IPS DF 6.9 (cell line): ENCODE measurements around the gene PRELID2.

Experiments used
- DNase-seq: peaks from one replicate; pipeline ENCODE4 v3.0.0-alpha.2; 2013; ENCODE audit warnings: low read depth, low spot score
- H3K27ac ChIP-seq: one replicate; pipeline ENCODE4 v1.5.1; 2013; ENCODE audit warnings: low read length, control low read depth
- H3K27me3 ChIP-seq: 2 replicates; pipeline ENCODE4 v1.6.1; 2013; ENCODE audit warnings: mild to moderate bottlenecking, low read length; ENCODE audit not compliant: control insufficient read depth, insufficient read depth
- H3K36me3 ChIP-seq: 2 replicates; pipeline ENCODE4 v1.6.1; 2013; ENCODE audit warnings: low read length; ENCODE audit not compliant: control insufficient read depth, insufficient read depth
- H3K4me1 ChIP-seq: 2 replicates; pipeline ENCODE4 v1.6.1; 2013; ENCODE audit warnings: low read length; ENCODE audit not compliant: control insufficient read depth, insufficient read depth
- H3K4me3 ChIP-seq: 2 replicates; pipeline ENCODE4 v1.5.1; 2013; ENCODE audit warnings: mild to moderate bottlenecking, low read length
- H3K9me3 ChIP-seq: 2 replicates; pipeline ENCODE4 v1.6.1; 2013; ENCODE audit warnings: low read length, inconsistent platforms; ENCODE audit not compliant: control insufficient read depth, insufficient read depth
- WGBS: extraction: QIAGEN DNeasy Blood & Tissue Kit; methylation state at CpG from one replicate; pipeline ENCODE4 v1.1.7; 2013; ENCODE audit warnings: mixed read lengths, missing lambda C conversion rate; ENCODE audit not compliant: insufficient read length, insufficient coverage; 5-methylcytosine and 5-hydroxymethylcytosine counted together

PRELID2 gene

DNA sequence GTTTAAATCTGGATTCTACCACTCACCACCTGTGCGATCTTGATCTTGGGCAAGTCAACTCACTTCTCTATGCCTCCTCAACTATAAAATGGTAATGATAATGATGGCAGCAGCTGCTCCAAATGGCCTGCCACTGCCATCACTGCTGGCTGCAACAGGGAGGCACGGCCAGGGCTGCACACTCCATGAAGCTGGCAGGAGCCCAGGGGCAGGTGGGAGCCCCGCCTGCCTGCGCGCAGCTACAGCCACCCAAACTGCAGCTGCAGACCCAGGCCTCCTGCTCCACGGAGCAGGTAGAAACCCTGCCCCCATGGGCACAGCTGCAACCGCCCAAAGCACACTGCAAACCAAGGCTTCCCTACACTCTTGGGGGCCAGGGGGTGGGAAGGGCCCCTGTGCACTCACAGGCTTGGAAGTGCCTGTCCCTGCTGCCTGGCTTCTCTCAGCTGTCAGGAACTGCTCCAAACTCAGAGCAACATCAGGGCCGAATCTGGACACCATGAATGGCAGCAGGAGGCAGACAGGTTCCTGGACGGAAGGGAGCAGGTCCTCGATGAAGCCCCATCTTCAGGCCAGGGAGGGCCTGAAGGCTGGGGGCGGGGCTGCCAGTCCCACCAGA is 57.6 kb downstream of the PRELID2 start:
- Histone ChIP-seq H3K36me3 (no peaks in the 10 kb centered on the region), H3K27ac (no peak overlapping the region), H3K4me1 (no peaks in the 10 kb centered on the region), H3K9me3 (no peaks in the 10 kb centered on the region), H3K4me3 (no peak overlapping the region), H3K27me3 (no peaks in the 10 kb centered on the region)
- WGBS, result no CpG with 5 or more reads among the region's 11 CpGs
- DNase-seq, result no peak

DNA sequence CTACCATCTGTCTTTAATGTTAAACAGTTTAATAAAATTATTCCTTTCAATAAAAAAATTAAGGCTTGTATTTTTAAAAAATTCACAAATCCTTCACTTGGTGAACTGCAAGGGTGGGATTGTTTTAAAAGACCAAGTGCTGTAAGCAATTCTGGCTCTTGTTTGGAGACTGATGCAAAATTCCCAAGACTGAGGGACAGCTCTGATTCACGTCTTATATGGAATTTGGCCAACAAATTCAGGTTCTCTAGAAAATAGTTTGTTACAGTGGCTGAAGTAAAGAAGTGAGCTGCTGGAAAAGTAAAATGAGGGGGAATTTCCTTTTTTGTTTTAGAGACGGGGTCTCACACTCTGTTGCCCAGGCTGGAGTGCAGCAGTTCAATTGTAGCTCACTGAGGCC is 58.3 kb downstream of the PRELID2 start:
- Histone ChIP-seq H3K27me3 (no peaks in the 10 kb centered on the region), H3K9me3 (no peaks in the 10 kb centered on the region), H3K36me3 (no peaks in the 10 kb centered on the region), H3K4me1 (no peaks in the 10 kb centered on the region), H3K27ac (no peak overlapping the region), H3K4me3 (no peak overlapping the region)
- no peak for DNase-seq
- WGBS, result no CpG with 5 or more reads among the region's 2 CpGs

DNA sequence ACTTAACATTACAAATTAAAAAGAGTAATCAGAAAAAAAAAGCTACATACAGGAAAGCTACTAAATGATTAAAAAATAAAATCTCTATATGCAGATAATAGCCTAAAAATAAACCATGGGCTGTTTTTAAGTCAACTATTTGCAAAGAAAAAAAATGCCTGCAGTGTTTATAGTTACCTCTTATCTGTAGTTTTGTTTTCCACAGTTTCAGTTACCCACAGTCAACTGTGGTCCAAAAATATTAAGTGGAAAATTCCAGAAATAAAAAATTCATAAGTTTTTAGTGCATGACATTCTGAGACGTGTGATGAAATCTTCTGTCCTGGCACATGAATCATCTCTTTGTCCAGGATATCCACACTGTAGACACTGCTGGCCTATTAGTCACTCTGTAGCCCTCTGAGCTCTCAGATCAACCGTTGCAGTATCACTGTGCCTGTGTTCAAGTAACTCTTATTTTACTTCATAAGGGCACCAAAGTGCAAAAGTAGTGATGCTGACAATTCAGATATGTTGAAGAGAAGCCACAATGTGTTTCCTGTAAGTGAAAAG is 59.2 kb downstream of the PRELID2 start:
- no peak overlapping the region for H3K27ac ChIP-seq
- no peaks in the 10 kb centered on the region for H3K36me3 ChIP-seq
- DNase-seq, result no peak
- H3K9me3 ChIP-seq, result no peaks in the 10 kb centered on the region
- WGBS, result no CpG with 5 or more reads among the region's 2 CpGs
- H3K27me3 ChIP-seq, result no peaks in the 10 kb centered on the region
- H3K4me1 ChIP-seq, result no peaks in the 10 kb centered on the region
- H3K4me3 ChIP-seq, result no peak overlapping the region

DNA sequence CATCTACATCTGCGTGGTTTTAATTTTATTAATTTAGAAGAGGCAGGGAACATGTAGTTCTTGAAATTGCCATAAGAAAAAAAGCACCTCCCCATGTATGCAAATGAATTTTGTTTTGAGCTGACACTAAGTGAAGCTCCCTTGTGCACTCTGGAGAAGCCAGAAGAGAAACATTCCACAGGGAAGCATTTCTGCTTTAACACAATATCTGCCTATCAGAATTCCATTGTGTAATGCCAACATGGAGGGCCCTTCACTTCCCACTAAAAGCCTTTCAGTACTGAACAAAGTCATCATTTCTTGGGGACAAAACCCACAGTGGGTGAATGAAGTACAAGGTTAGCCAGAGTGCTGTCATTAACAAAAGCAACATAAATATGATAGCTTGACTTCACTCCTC is 59.7 kb downstream of the PRELID2 start:
- DNase-seq, result no peak
- Histone ChIP-seq H3K27ac (no peak overlapping the region), H3K27me3 (no peaks in the 10 kb centered on the region), H3K4me1 (no peaks in the 10 kb centered on the region), H3K4me3 (no peak overlapping the region), H3K9me3 (no peaks in the 10 kb centered on the region), H3K36me3 (no peaks in the 10 kb centered on the region)
- WGBS, result 100% methylated on average over 1 of the region's 1 CpG

DNA sequence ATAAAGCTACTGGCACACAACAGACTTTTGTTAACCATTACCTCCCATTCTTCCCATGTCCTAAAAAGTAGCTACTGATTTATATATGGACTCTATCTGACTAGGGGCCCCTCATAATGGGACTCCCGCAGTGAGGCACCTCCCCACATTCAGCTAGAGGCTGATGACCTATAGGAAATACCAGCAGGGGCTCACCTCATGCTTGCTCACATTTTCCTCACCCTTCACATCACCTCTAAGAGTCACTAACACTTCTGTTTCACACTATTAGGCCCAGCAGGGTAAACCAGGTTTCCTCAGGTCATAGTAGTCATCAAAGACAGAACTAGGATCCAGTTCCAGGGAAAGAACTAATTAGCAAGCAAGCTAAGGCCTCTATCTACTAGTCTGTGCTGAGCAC is 60.7 kb downstream of the PRELID2 start:
- Histone ChIP-seq H3K9me3 (no peaks in the 10 kb centered on the region), H3K36me3 (no peaks in the 10 kb centered on the region), H3K27ac (no peak overlapping the region), H3K4me1 (no peaks in the 10 kb centered on the region), H3K27me3 (no peaks in the 10 kb centered on the region), H3K4me3 (no peak overlapping the region)
- no CpG with 5 or more reads among the region's 1 CpG for WGBS
- DNase-seq, result no peak

DNA sequence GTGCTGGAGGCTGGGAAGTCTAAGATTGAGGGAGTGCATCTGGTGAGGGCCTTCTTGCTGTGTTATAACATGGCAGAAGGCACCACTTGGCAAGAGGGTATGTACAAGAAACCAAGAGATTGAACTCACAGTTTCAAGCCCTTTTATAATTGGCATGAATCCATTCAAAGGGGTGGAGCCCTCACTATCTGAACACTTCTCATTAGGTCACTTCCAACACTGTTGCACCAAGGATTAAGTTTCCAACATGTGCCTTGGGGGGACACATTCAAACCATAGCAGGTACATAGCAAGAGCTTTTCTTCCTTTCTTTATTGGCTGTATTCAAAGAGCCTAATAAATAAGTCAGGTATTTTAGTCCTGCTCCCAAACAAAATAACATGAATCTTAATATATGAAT is 62.7 kb downstream of the PRELID2 start:
- no peaks in the 10 kb centered on the region for H3K36me3 ChIP-seq
- no peaks in the 10 kb centered on the region for H3K9me3 ChIP-seq
- DNase-seq, result no peak

DNA sequence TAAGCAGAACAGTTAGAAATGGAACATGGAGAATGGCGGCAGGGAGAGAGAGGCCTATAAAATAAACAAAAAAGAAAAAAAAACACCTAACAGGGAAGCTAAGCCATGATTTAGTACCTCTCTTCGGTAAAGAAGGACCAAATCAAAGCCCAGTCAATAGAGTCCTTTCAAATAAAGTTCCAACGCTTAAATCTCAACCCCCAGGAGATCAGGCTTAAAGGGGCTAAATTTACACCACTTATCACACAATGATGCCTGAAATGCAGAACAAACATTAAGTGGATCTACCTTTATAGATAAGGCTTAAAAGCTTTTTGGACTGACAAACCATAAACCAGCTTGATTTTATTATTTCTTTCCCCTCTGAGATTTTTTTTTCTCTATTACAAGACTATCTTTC is 66.3 kb downstream of the PRELID2 start:
- no peaks in the 10 kb centered on the region for H3K4me1 ChIP-seq
- no CpG with 5 or more reads among the region's 3 CpGs for WGBS
- DNase-seq, result no peak
- no peak overlapping the region for H3K4me3 ChIP-seq
- H3K9me3 ChIP-seq, result no peaks in the 10 kb centered on the region
- H3K27ac ChIP-seq, result no peak overlapping the region
- no peaks in the 10 kb centered on the region for H3K27me3 ChIP-seq
- no peaks in the 10 kb centered on the region for H3K36me3 ChIP-seq

More for the DNA sequence above, 62.7 kb downstream of the PRELID2 start:
- H3K27ac ChIP-seq, result no peak overlapping the region
- H3K4me1 ChIP-seq, result no peaks in the 10 kb centered on the region
- no peaks in the 10 kb centered on the region for H3K27me3 ChIP-seq
- H3K4me3 ChIP-seq, result no peak overlapping the region

DNA sequence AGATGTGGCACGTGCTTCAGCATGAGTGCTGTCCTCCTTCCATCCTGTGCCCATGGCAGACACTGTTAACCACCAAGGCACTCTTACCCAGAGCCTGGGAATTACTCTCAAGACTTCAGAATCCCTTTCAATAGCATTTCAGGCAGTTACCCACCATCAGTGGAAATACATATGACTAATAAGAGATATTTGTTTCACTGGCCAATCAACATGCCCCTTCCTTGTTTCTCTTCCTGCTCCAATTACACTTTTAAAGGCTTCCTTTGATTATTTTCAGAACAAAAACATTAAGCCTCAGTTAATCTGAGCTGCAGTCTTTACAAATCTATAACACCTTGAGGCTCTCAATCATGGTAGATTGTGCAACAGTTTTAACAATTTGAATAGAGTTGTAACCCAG is 70.8 kb downstream of the PRELID2 start:
- no peaks in the 10 kb centered on the region for H3K9me3 ChIP-seq

DNA sequence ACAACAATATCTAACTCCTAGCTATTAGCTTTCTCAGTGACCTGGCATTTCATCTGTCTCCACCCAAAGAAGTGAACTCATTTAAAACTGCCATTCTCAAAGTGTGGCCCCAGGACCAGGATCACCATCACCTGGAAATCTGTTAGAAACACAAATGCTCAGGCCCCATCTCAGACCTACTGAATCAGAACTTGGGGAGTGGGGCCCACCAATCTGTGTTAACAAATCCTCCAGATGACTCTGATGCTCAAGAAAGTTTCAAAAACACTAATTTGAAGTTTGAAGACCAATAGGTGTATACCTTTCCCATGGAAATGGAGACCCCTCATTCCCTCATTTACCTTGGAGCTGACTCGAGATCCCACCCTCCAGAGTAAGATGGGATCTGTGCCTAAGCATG is 72.3 kb downstream of the PRELID2 start:
- WGBS, result no CpG with 5 or more reads among the region's 1 CpG
- no peaks in the 10 kb centered on the region for H3K4me1 ChIP-seq
- no peak overlapping the region for H3K27ac ChIP-seq
- H3K36me3 ChIP-seq, result no peaks in the 10 kb centered on the region
- DNase-seq, result no peak
- no peak overlapping the region for H3K4me3 ChIP-seq
- H3K9me3 ChIP-seq, result no peaks in the 10 kb centered on the region
- no peaks in the 10 kb centered on the region for H3K27me3 ChIP-seq

More for the DNA sequence above, 70.8 kb downstream of the PRELID2 start:
- H3K36me3 ChIP-seq, result no peaks in the 10 kb centered on the region
- no peak overlapping the region for H3K4me3 ChIP-seq
- no CpG with 5 or more reads among the region's 1 CpG for WGBS
- DNase-seq, result no peak
- H3K27me3 ChIP-seq, result no peaks in the 10 kb centered on the region
- H3K27ac ChIP-seq, result no peak overlapping the region
- H3K4me1 ChIP-seq, result no peaks in the 10 kb centered on the region

DNA sequence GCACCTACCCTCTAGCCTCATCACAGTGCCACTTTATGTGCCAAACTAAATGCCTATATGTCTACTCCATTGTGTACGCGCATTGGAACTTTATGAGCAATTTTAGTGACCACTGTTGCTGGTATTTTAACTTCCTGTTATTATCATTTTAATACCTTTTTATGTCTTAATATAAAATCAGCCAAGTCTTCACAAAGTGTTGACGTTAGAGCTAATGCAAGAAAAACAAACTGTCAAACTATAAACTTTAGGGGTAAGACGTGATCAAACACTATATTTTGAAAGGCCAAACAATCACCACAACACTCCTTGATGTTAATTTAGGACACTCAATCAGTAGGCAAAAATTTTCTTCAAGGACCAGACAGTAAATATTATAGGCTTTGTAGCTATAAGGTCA is 73.9 kb downstream of the PRELID2 start:
- Histone ChIP-seq H3K4me1 (no peaks in the 10 kb centered on the region), H3K9me3 (no peaks in the 10 kb centered on the region), H3K4me3 (no peak overlapping the region), H3K36me3 (no peaks in the 10 kb centered on the region), H3K27ac (no peak overlapping the region), H3K27me3 (no peaks in the 10 kb centered on the region)
- no CpG with 5 or more reads among the region's 4 CpGs for WGBS
- DNase-seq, result no peak

DNA sequence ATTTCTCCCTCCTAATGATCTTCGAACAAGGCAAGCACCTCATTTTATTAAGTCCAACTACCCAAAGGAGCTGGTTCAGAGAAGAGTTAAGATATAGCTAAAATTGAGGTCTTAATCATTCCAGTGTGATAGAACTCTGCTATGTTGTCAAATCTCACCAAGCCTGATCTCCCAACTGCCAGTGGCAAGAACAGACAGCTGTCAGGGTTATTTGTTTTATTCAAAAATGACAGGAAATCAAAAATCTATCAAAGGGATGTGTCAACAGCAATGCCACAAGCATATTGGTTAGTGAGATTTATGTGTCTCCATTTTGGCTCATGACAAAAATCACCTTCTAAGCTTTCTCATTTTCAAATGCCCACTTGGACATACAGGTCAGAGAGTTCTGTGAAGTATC is 74.5 kb downstream of the PRELID2 start:
- Histone ChIP-seq H3K36me3 (no peaks in the 10 kb centered on the region), H3K4me1 (no peaks in the 10 kb centered on the region), H3K27ac (no peak overlapping the region), H3K9me3 (no peaks in the 10 kb centered on the region), H3K27me3 (no peaks in the 10 kb centered on the region), H3K4me3 (no peak overlapping the region)
- no peak for DNase-seq
- no CpG with 5 or more reads among the region's 1 CpG for WGBS
